Measurements from ENCODE around the gene LHFPL6. TPM values are rescaled to one million over a fixed set of nuclear protein-coding genes. Genes with fewer than 3 reads are reported as not detected.

Gene LHFPL6
- total RNA-seq, 4 donors from 2014 or later: 12.8 to 27.3 (median 22.5) TPM

GRCh38 chr13:39536906-39537305 lies 66.1 kb downstream of the LHFPL6 start:
- intact Hi-C loops (cut with DNase I; ENCODE audit: low total_unique reads): no loop called here
- 55 to 58% methylated on average over 7 of the region's 7 CpGs for WGBS, 2 donors
- TF ChIP-seq POLR2A (IDR thresholded peaks at IDR 0.05) (no peak), CTCF (IDR thresholded peaks at IDR 0.05) (no peak)

GRCh38 chr13:39536274-39536673 lies 66.7 kb downstream of the LHFPL6 start:
- WGBS, 2 donors: 84 to 93% methylated on average over 6 of the region's 6 CpGs
- intact Hi-C loops (cut with DNase I; ENCODE audit: low total_unique reads): no loop called here
- no peak for TF ChIP-seq POLR2A (IDR thresholded peaks at IDR 0.05)
- no peak for TF ChIP-seq CTCF (IDR thresholded peaks at IDR 0.05)
- no peak overlapping the region for H3K4me3 ChIP-seq (ENCODE audit: low read depth, poor library complexity, severe bottlenecking)
- no peak for DNase-seq (ENCODE audit: low spot score in 2 of 2)

More at GRCh38 chr13:39536906-39537305, 66.1 kb downstream of the LHFPL6 start:
- no peak overlapping the region for H3K4me3 ChIP-seq (ENCODE audit: low read depth, poor library complexity, severe bottlenecking)
- DNase-seq (ENCODE audit: low spot score in 2 of 2): no peak

GRCh38 chr13:39533651-39534150 lies 69.3 kb downstream of the LHFPL6 start:
- no peak for DNase-seq (ENCODE audit: low spot score in 2 of 2)
- intact Hi-C loops (cut with DNase I; ENCODE audit: low total_unique reads): no loop called here
- no peak for TF ChIP-seq POLR2A (IDR thresholded peaks at IDR 0.05)
- TF ChIP-seq CTCF (IDR thresholded peaks at IDR 0.05): no peak
- H3K4me3 ChIP-seq (ENCODE audit: low read depth, poor library complexity, severe bottlenecking): no peak overlapping the region
- 36% methylated on average over 3 of the region's 3 CpGs for WGBS, 2 donors

GRCh38 chr13:39531646-39532045 lies 71.3 kb downstream of the LHFPL6 start:
- H3K4me3 ChIP-seq (ENCODE audit: low read depth, poor library complexity, severe bottlenecking): no peak overlapping the region
- TF ChIP-seq POLR2A (IDR thresholded peaks at IDR 0.05): no peak
- no peak for TF ChIP-seq CTCF (IDR thresholded peaks at IDR 0.05)
- intact Hi-C loops (cut with DNase I; ENCODE audit: low total_unique reads): no loop called here
- no peak for DNase-seq (ENCODE audit: low spot score in 2 of 2)
- WGBS, 2 donors: 61 to 73% methylated on average over 6 of the region's 6 CpGs

- 12 to 27% methylated on average over 3 of the region's 3 CpGs for WGBS, 2 donors
- no peak for TF ChIP-seq CTCF (IDR thresholded peaks at IDR 0.05)
- TF ChIP-seq POLR2A (IDR thresholded peaks at IDR 0.05): no peak
- no peak overlapping the region for H3K4me3 ChIP-seq (ENCODE audit: low read depth, poor library complexity, severe bottlenecking)
- no peak for DNase-seq (ENCODE audit: low spot score in 2 of 2)
- intact Hi-C loops (cut with DNase I; ENCODE audit: low total_unique reads): no loop called here
Observed at GRCh38 chr13:39530916-39531315, 72.1 kb downstream of the LHFPL6 start.

GRCh38 chr13:39528661-39528980 lies 74.4 kb downstream of the LHFPL6 start:
- 48 to 49% methylated on average over 3 of the region's 3 CpGs for WGBS, 2 donors
- no peak for TF ChIP-seq POLR2A (IDR thresholded peaks at IDR 0.05)
- no peak for TF ChIP-seq CTCF (IDR thresholded peaks at IDR 0.05)
- intact Hi-C loops (cut with DNase I; ENCODE audit: low total_unique reads): no loop called here
- no peak for DNase-seq (ENCODE audit: low spot score in 2 of 2)
- H3K4me3 ChIP-seq (ENCODE audit: low read depth, poor library complexity, severe bottlenecking): no peak overlapping the region
